TTC549 (cell line): ENCODE measurements around the gene CLSTN2.

ENCODE experiments used
- FAIRE-seq: peaks from 2 replicates; lab custom pipeline; 2012; peaks lifted over from hg19 to GRCh38; lab: Jason Lieb, UNC

CLSTN2 gene

GRCh38 chr3:140597792-140598191 lies 662.8 kb downstream of the CLSTN2 start:
- no peak for FAIRE-seq

GRCh38 chr3:140599009-140599408 lies 664.0 kb downstream of the CLSTN2 start:
- no peak for FAIRE-seq

- FAIRE-seq, result no peak
Observed at GRCh38 chr3:140599496-140599895, 664.5 kb downstream of the CLSTN2 start.

GRCh38 chr3:140601881-140602280 lies 666.9 kb downstream of the CLSTN2 start:
- no peak for FAIRE-seq

GRCh38 chr3:140602781-140603180 lies 667.8 kb downstream of the CLSTN2 start:
- no peak for FAIRE-seq

- FAIRE-seq, result no peak
Observed at GRCh38 chr3:140603766-140604165, 668.8 kb downstream of the CLSTN2 start.

GRCh38 chr3:140610544-140610943 lies 675.6 kb downstream of the CLSTN2 start:
- FAIRE-seq, result no peak

- no peak for FAIRE-seq
Observed at GRCh38 chr3:140614001-140614400, 679.0 kb downstream of the CLSTN2 start.

- no peak for FAIRE-seq
Observed at GRCh38 chr3:140617135-140617534, 682.1 kb downstream of the CLSTN2 start.

- no peak for FAIRE-seq
Observed at GRCh38 chr3:140626856-140627255, 691.9 kb downstream of the CLSTN2 start.
